Natural killer cell (primary cell): ENCODE measurements around the gene OR51B2. TPM values are rescaled to one million over a fixed set of nuclear protein-coding genes. Genes with fewer than 3 reads are reported as not detected.

ENCODE experiments used
- ATAC-seq, 3 donors: fragments of 150-1000 bp in 2 of 3; fragments of 200-7000 bp in 1 of 3; cut with Tn5 transposase; 1 replicate in 1 of 3; 2 replicates in 2 of 3; pipeline ENCODE4 v1.10.0; 2021; ENCODE audit warnings: mild to moderate bottlenecking in 2 of 3, moderate library complexity in 2 of 3
- DNase-seq, 2 donors: peaks; one replicate each; pipeline versions ENCODE4 v3.0.0 to v3.0.0-alpha.2; 2013 to 2021; ENCODE audit warnings: mixed read lengths in 1 of 2
- H3K27ac ChIP-seq: one replicate; pipeline ENCODE4 v1.5.1; 2013; ENCODE audit warnings: mild to moderate bottlenecking, low read length
- H3K27me3 ChIP-seq: one replicate; pipeline ENCODE4 v1.6.1; 2013; ENCODE audit warnings: low read length; ENCODE audit not compliant: control insufficient read depth, insufficient read depth
- H3K36me3 ChIP-seq: one replicate; pipeline ENCODE4 v1.6.1; 2013; ENCODE audit warnings: low read length; ENCODE audit not compliant: control insufficient read depth, insufficient read depth
- H3K4me1 ChIP-seq: one replicate; pipeline ENCODE4 v1.6.1; 2013; ENCODE audit warnings: low read length; ENCODE audit not compliant: control insufficient read depth, insufficient read depth
- H3K4me3 ChIP-seq: one replicate; pipeline ENCODE4 v1.5.1; 2013; ENCODE audit warnings: low read length
- H3K9me3 ChIP-seq: one replicate; pipeline ENCODE4 v1.6.1; 2013; ENCODE audit warnings: low read length; ENCODE audit not compliant: control insufficient read depth, insufficient read depth
- H3K27ac Mint-ChIP-seq, 2 donors: one replicate each; pipeline ENCODE4 v1.8.0; 2022; ENCODE audit warnings: mild to moderate bottlenecking in 2 of 2, mixed read lengths in 2 of 2, moderate library complexity in 1 of 2
- H3K27me3 Mint-ChIP-seq, 2 donors: one replicate each; pipeline ENCODE4 v1.8.0; 2022; ENCODE audit warnings: low read depth in 2 of 2, mixed read lengths in 2 of 2
- H3K36me3 Mint-ChIP-seq: one replicate; pipeline ENCODE4 v1.8.0; 2022; ENCODE audit warnings: mixed read lengths
- H3K4me1 Mint-ChIP-seq, 2 donors: one replicate each; pipeline ENCODE4 v1.8.0; 2022; ENCODE audit warnings: mixed read lengths in 2 of 2
- H3K4me3 Mint-ChIP-seq: one replicate; pipeline ENCODE4 v1.8.0; 2022; ENCODE audit warnings: mild to moderate bottlenecking, moderate library complexity, mixed read lengths
- H3K9me3 Mint-ChIP-seq, 2 donors: one replicate each; pipeline ENCODE4 v1.8.0; 2022; ENCODE audit warnings: mixed read lengths in 2 of 2
- CTCF ChIP-seq: fragments of 200-600 bp; IDR thresholded peaks from one replicate; pipeline ENCODE4 v1.8.0; 2022; ENCODE audit warnings: antibody characterized with exemption
- WGBS: methylation state at CpG from one replicate; pipeline ENCODE4 v1.1.7; 2013; ENCODE audit warnings: missing lambda C conversion rate; ENCODE audit not compliant: insufficient coverage; 5-methylcytosine and 5-hydroxymethylcytosine counted together
- intact Hi-C: fragments of 100-400 bp; cut with micrococcal nuclease; formaldehyde crosslinking; loops from one replicate; pipeline ENCODE4 v1.14.2; 2022
- total RNA-seq, 4 donors: library from RNA; stranded (reverse); fragments of 120-200 nt in 1 of 4; gene quantifications; one replicate each; pipeline versions ENCODE4 v1.2.3 to v1.2.4, GENCODE V29; 2013 to 2022

Gene OR51B2
- total RNA-seq, 3 donors from 2014 or later (not counting 1 experiment from before 2014, with no cell fraction given), result not detected

DNA sequence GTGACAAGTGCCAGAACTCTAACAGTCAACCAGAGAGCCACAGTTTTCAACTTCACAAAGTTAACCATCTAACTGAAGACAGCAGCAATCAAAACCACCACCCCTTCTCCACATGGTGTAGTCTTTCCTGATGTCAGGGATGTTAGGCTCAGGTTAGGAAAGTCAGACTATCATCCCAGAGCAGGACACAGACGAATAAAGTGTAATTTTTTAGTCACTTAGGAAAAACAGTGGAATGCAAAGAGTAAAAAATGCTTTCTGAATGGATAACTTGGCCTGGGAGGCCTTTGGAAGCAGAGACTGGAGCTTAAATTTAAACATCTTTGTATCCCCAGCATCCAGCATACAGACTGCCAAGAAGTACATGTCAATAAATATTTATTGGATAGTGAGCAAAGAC lies 37.7 kb downstream of the OR51B2 start:
- Mint-ChIP-seq H3K27me3 (no peaks in the 10 kb centered on the region), H3K27ac (no peak overlapping the region), H3K36me3 (no peaks in the 10 kb centered on the region), H3K4me1 (no peaks in the 10 kb centered on the region), H3K4me3 (no peak overlapping the region), H3K9me3 (peaks cover 0 to 3% of the 10 kb centered on the region in 2 donors)
- Histone ChIP-seq H3K36me3 (no peaks in the 10 kb centered on the region), H3K4me1 (no peaks in the 10 kb centered on the region), H3K27ac (no peak overlapping the region), H3K9me3 (no peaks in the 10 kb centered on the region), H3K4me3 (no peak overlapping the region), H3K27me3 (no peaks in the 10 kb centered on the region)
- no peak for ATAC-seq
- intact Hi-C loops, result no loop called here
- TF ChIP-seq CTCF, result no peak
- 20% methylated on average over 1 of the region's 1 CpG for WGBS
- DNase-seq, result no peak

DNA sequence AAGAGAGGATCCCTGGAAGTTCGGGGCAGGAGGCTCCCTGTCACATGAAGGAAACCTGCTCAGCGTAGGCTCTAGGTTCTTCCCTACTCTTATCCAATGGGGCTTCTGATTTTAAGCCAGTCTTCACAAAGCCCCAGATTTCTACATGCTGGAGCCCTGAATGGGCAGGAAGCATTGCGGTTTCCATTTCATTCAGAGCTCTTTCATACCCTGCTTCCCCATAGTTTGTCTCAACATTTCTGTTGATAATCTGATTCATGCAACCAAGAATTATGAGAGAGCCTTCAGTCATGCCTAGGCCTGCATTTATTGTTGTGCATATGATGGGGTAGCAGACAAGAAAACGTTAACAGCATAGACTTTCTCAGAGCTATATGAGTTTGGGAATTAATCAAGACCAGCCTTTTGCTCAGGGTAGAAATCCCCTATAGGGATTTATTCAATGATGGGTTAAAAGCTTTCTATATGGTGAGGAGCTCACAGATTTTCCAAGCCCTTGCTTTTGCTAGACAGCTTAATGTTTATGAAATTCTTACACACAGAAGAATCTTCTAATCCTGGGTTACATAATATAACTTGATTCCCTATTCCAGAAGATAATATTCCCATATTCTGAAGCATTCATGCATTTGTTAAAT lies 38.3 kb downstream of the OR51B2 start:
- Histone ChIP-seq H3K27ac (no peak overlapping the region), H3K27me3 (no peaks in the 10 kb centered on the region), H3K36me3 (no peaks in the 10 kb centered on the region), H3K4me1 (no peaks in the 10 kb centered on the region), H3K9me3 (no peaks in the 10 kb centered on the region), H3K4me3 (no peak overlapping the region)
- no peak for TF ChIP-seq CTCF
- no peak overlapping the region for H3K27ac Mint-ChIP-seq
- peaks cover 0 to 3% of the 10 kb centered on the region in 2 donors for H3K9me3 Mint-ChIP-seq
- H3K36me3 Mint-ChIP-seq, result no peaks in the 10 kb centered on the region
- H3K27me3 Mint-ChIP-seq, result no peaks in the 10 kb centered on the region
- H3K4me3 Mint-ChIP-seq, result no peak overlapping the region
- ATAC-seq, result no peak
- WGBS, result 85% methylated on average over 4 of the region's 4 CpGs
- no peaks in the 10 kb centered on the region for H3K4me1 Mint-ChIP-seq
- intact Hi-C loops, result no loop called here
- no peak for DNase-seq

DNA sequence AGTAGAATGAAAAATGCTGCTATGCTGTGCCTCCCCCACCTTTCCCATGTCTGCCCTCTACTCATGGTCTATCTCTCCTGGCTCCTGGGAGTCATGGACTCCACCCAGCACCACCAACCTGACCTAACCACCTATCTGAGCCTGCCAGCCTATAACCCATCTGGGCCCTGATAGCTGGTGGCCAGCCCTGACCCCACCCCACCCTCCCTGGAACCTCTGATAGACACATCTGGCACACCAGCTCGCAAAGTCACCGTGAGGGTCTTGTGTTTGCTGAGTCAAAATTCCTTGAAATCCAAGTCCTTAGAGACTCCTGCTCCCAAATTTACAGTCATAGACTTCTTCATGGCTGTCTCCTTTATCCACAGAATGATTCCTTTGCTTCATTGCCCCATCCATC lies 39.5 kb downstream of the OR51B2 start:
- H3K27me3 Mint-ChIP-seq, result no peaks in the 10 kb centered on the region
- WGBS, result 100% methylated on average over 2 of the region's 2 CpGs
- DNase-seq, result no peak
- Histone ChIP-seq H3K27ac (no peak overlapping the region), H3K27me3 (no peaks in the 10 kb centered on the region), H3K4me1 (no peaks in the 10 kb centered on the region), H3K36me3 (no peaks in the 10 kb centered on the region), H3K4me3 (no peak overlapping the region), H3K9me3 (no peaks in the 10 kb centered on the region)
- intact Hi-C loops, result no loop called here
- H3K36me3 Mint-ChIP-seq, result no peaks in the 10 kb centered on the region
- no peak for ATAC-seq
- H3K9me3 Mint-ChIP-seq, result peaks cover 0 to 3% of the 10 kb centered on the region in 2 donors
- H3K4me1 Mint-ChIP-seq, result no peaks in the 10 kb centered on the region
- no peak overlapping the region for H3K27ac Mint-ChIP-seq
- no peak for TF ChIP-seq CTCF
- H3K4me3 Mint-ChIP-seq, result no peak overlapping the region

DNA sequence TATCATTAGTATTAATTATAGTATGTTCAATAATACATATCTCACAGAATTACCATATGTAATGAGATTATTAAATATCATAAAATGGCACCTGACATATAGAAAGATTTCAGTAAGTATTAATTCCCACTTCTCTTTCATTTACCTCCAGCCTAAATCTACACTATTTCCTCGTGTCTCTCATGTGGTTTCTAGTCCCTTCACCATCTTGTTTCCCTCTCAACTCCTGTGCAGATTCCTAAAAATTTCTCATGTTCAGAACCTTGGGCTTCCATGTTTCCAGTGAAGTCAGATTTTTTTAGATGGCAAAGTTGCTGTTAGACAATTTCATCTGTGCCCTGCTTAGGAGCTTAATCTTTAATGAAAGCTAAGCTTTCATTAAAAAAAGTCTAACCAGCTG lies 40.2 kb downstream of the OR51B2 start:
- H3K27ac Mint-ChIP-seq, result no peak overlapping the region
- no peak overlapping the region for H3K4me3 Mint-ChIP-seq
- WGBS, result 81% methylated on average over 1 of the region's 1 CpG
- H3K36me3 Mint-ChIP-seq, result no peaks in the 10 kb centered on the region
- Histone ChIP-seq H3K4me3 (no peak overlapping the region), H3K4me1 (no peaks in the 10 kb centered on the region), H3K9me3 (no peaks in the 10 kb centered on the region), H3K36me3 (no peaks in the 10 kb centered on the region), H3K27ac (no peak overlapping the region), H3K27me3 (no peaks in the 10 kb centered on the region)
- ATAC-seq (no peak), DNase-seq (no peak)
- intact Hi-C loops, result no loop called here
- H3K9me3 Mint-ChIP-seq, result peaks cover 0 to 3% of the 10 kb centered on the region in 2 donors
- no peaks in the 10 kb centered on the region for H3K4me1 Mint-ChIP-seq
- no peaks in the 10 kb centered on the region for H3K27me3 Mint-ChIP-seq
- TF ChIP-seq CTCF, result no peak
